GM12878 (cell line): ENCODE measurements around the gene APOA5. TPM values are rescaled to one million over a fixed set of nuclear protein-coding genes. Genes with fewer than 3 reads are reported as not detected.

Source experiments
- ATAC-seq: fragments of 200-7000 bp; cut with Tn5 transposase; 3 replicates; pipeline ENCODE4 v1.9.1; 2020; ENCODE audit warnings: mild to moderate bottlenecking, moderate library complexity
- BruUV-seq: library from RNA; stranded (reverse); fragments of 400-500 nt; replicated peaks from 2 replicates; lab custom pipeline; 2021; lab: Mats Ljungman, UMichigan
- CTCF ChIA-PET: fragments of 300-600 bp; sonication (Branson Sonifier 250); formaldehyde crosslinking; extraction: SDS; loops from one replicate; lab custom pipeline; 2021; ENCODE audit warnings: inconsistent platforms; lab: Yijun Ruan, JAX
- POLR2A ChIA-PET: fragments of 350-600 bp; formaldehyde crosslinking; extraction: SDS; loops from one replicate; lab custom pipeline; 2021; ENCODE audit warnings: inconsistent platforms; lab: Charles Lee
- RAD21 ChIA-PET: fragments of 300-600 bp; sonication (Branson Sonifier 250); formaldehyde crosslinking; loops from one replicate; lab custom pipeline; 2023; ENCODE audit warnings: antibody characterized with exemption; ENCODE audit not compliant: unreplicated experiment; lab: Charles Lee
- SMC1A ChIA-PET: fragments of 300-600 bp; sonication (Branson Sonifier 250); formaldehyde crosslinking; loops from one replicate; lab custom pipeline; 2023; ENCODE audit not compliant: unreplicated experiment, uncharacterized antibody; lab: Charles Lee
- DNase-seq: peaks from one replicate; pipeline ENCODE4 v3.0.0-alpha.2; 2011; ENCODE audit warnings: low read depth, low spot score
- FAIRE-seq: peaks from 3 replicates; lab custom pipeline; 2011; peaks lifted over from hg19 to GRCh38; lab: Jason Lieb, UNC
- H2AFZ ChIP-seq: 2 replicates; pipeline ENCODE4 v1.6.0; 2011; ENCODE audit warnings: low read depth, low read length, control low read depth; ENCODE audit not compliant: control insufficient read depth
- H3K27ac ChIP-seq: 2 replicates; pipeline ENCODE4 v1.5.1; 2011; ENCODE audit warnings: control low read depth; ENCODE audit not compliant: control insufficient read depth, insufficient read depth
- H3K27me3 ChIP-seq, 2 experiments: replicated peaks in 1 of 2; 2 replicates each; pipeline versions ENCODE4 v1.6.0 to v1.6.1; 2011; ENCODE audit warnings: low read length in 1 of 2; ENCODE audit not compliant: control insufficient read depth in 2 of 2, insufficient read depth in 2 of 2
- H3K36me3 ChIP-seq, 2 experiments: 2 replicates each; pipeline ENCODE4 v1.5.1; 2011; ENCODE audit warnings: low read length in 1 of 2; ENCODE audit not compliant: control insufficient read depth in 2 of 2, insufficient read depth in 2 of 2
- H3K4me1 ChIP-seq: 2 replicates; pipeline ENCODE4 v1.6.1; 2011; ENCODE audit warnings: mild to moderate bottlenecking, low read length, moderate library complexity, mixed read lengths; ENCODE audit not compliant: control insufficient read depth, insufficient read depth
- H3K4me2 ChIP-seq: 2 replicates; pipeline ENCODE4 v1.6.0; 2011; ENCODE audit warnings: control low read depth; ENCODE audit not compliant: control insufficient read depth, insufficient read depth
- H3K4me3 ChIP-seq: fragments of 200-600 bp; sonication (generic); 2 replicates; pipeline ENCODE4 v1.5.1; 2016
- H3K79me2 ChIP-seq: 2 replicates; pipeline ENCODE4 v1.6.0; 2011; ENCODE audit warnings: low read length; ENCODE audit not compliant: control insufficient read depth, insufficient read depth
- H3K9ac ChIP-seq: 2 replicates; pipeline ENCODE4 v1.8.0; 2011; ENCODE audit warnings: low read length, control low read depth, mixed read lengths; ENCODE audit not compliant: control insufficient read depth, insufficient read depth
- H3K9me3 ChIP-seq: replicated peaks from 3 replicates; pipeline ENCODE4 v1.5.1; 2011; ENCODE audit warnings: mild to moderate bottlenecking, low read length; ENCODE audit not compliant: control insufficient read depth, insufficient read depth
- H4K20me1 ChIP-seq: 2 replicates; pipeline ENCODE4 v1.6.0; 2011; ENCODE audit not compliant: control insufficient read depth, insufficient read depth
- BRCA1 ChIP-seq: IDR thresholded peaks from 2 replicates; pipeline ENCODE4 v1.6.1; 2011; ENCODE audit warnings: low read depth, low read length, improper control_type of control experiment
- CBX3 ChIP-seq: fragments of 200-600 bp; sonication (generic); IDR thresholded peaks from 2 replicates; pipeline ENCODE4 v1.6.1; 2016; ENCODE audit warnings: low read depth, borderline replicate concordance
- CHD4 ChIP-seq: fragments of 200-600 bp; sonication (generic); IDR thresholded peaks from 2 replicates; pipeline ENCODE4 v1.6.1; 2016; ENCODE audit warnings: mild to moderate bottlenecking
- CREB1 ChIP-seq: IDR thresholded peaks from 2 replicates; pipeline ENCODE4 v1.6.1; 2012; ENCODE audit warnings: low read depth, mild to moderate bottlenecking, inconsistent platforms
- EGR1 ChIP-seq, 2 experiments: IDR thresholded peaks; 1 replicate in 1 of 2; 2 replicates in 1 of 2; pipeline ENCODE4 v1.6.1; 2011 to 2012; ENCODE audit warnings: low read depth in 2 of 2, low read length in 2 of 2, borderline replicate concordance in 1 of 2, mild to moderate bottlenecking in 1 of 2, moderate library complexity in 1 of 2
- IRF3 ChIP-seq: fragments of 450-650 bp; IDR thresholded peaks from 2 replicates; pipeline ENCODE4 v1.6.1; 2014; ENCODE audit warnings: mild to moderate bottlenecking
- IRF4 ChIP-seq: IDR thresholded peaks from 2 replicates; pipeline ENCODE4 v1.6.1; 2011; ENCODE audit warnings: low read depth, low read length
- MYC ChIP-seq: IDR thresholded peaks from 2 replicates; pipeline ENCODE4 v1.6.1; 2011; ENCODE audit warnings: mild to moderate bottlenecking, low read length, moderate library complexity, inconsistent platforms; ENCODE audit not compliant: insufficient read depth, insufficient replicate concordance, insufficient read length, severe bottlenecking
- RELB ChIP-seq: fragments of 450-650 bp; IDR thresholded peaks from 2 replicates; pipeline ENCODE4 v1.6.1; 2017; ENCODE audit warnings: low read depth, mild to moderate bottlenecking, moderate library complexity
- RUNX3 ChIP-seq: IDR thresholded peaks from 2 replicates; pipeline ENCODE4 v1.6.1; 2012; ENCODE audit warnings: low read length, inconsistent platforms
- TBL1XR1 ChIP-seq: IDR thresholded peaks from 2 replicates; pipeline ENCODE4 v1.6.1; 2012; ENCODE audit warnings: low read depth, low read length, improper control_type of control experiment
- ZNF207 ChIP-seq: fragments of 450-650 bp; IDR thresholded peaks from 2 replicates; pipeline ENCODE4 v1.6.1; 2014; ENCODE audit warnings: antibody characterized with exemption, mild to moderate bottlenecking, borderline replicate concordance
- WGBS: methylation state at CpG from one replicate; pipeline ENCODE4 v1.1.6; 2016; ENCODE audit warnings: low lambda C conversion rate; ENCODE audit not compliant: insufficient replicate concordance, insufficient coverage; ENCODE audit errors: missing lambda C conversion rate; 5-methylcytosine and 5-hydroxymethylcytosine counted together
- in situ Hi-C: fragments of 300-500 bp; cut with MboI; formaldehyde crosslinking; loops from 9 replicates; pipeline ENCODE4 v1.14.3; 2018; ENCODE audit warnings: mixed read lengths
- intact Hi-C: fragments of 100-400 bp; cut with micrococcal nuclease; formaldehyde crosslinking; loops from one replicate; pipeline ENCODE4 v1.14.2; 2022; ENCODE audit not compliant: unreplicated experiment
- polyA plus RNA-seq, 11 experiments: library from polyadenylated mRNA; depleted of rRNA in 4 of 11; unstranded in 6 of 11; stranded (reverse) in 5 of 11; fragments of >200 nt; fragmentation: Nextera tagmentation in 4 of 11; fragmentation: Illumina TruSeq in 1 of 11; extraction: Ambion mirVana in 4 of 11; extraction: Trizol in 1 of 11; gene quantifications; 1 replicate in 1 of 11; 2 replicates in 10 of 11; pipeline versions ENCODE4 v1.2.1 to v1.2.3, GENCODE V29; 2011 to 2016; ENCODE audit warnings: inconsistent platforms in 2 of 11, missing spikeins in 2 of 11, low read depth in 1 of 11
- total RNA-seq, 4 experiments: library from RNA; depleted of rRNA in 3 of 4; stranded (reverse); fragments of >200 nt in 3 of 4; fragmentation: Illumina TruSeq in 1 of 4; extraction: Trizol in 1 of 4; gene quantifications; 2 replicates each; pipeline versions ENCODE4 v1.2.1 to v1.2.3, GENCODE V29; 2013 to 2021
- TF ChIP-seq, protein P1 (sequence below): IDR thresholded peaks from 2 replicates; pipeline ENCODE4 v1.6.1; 2012; ENCODE audit warnings: improper control_type of control experiment, low read depth, low read length; ENCODE audit not compliant: insufficient replicate concordance

APOA5 gene
- total and polyA plus RNA-seq, 10 of the 15 experiments (the other 5 are each of a cell fraction or from before 2014, with no cell fraction given) = 0.15 TPM; not detected in 9

- Histone ChIP-seq H4K20me1 (no peaks in the 10 kb centered on the region), H3K36me3 (no peaks in the 10 kb centered on the region), H3K27ac (no peak within 1 kb of the TSS), H3K27me3 (no peaks in the 10 kb centered on the region), H2AFZ (no peak within 1 kb of the TSS), H3K4me2 (no peak within 1 kb of the TSS), H3K4me1 (peaks cover 8% of the 10 kb centered on the region; the same call in 1 of the 2 replicates), H3K4me3 (no peak within 1 kb of the TSS), H3K79me2 (no peaks in the 10 kb centered on the region), H3K9ac (no peak within 1 kb of the TSS; the same call in 1 of the 2 replicates), H3K9me3 (no peaks in the 10 kb centered on the region)
- ChIA-PET POLR2A (interaction anchor here (1.4 to 3.0 kb wide), 2 partner anchors 16 to 257 kb away, joined by 3 to 10 read pairs; no protein-coding TSS in a partner anchor), RAD21 (interaction anchor here (0.6 to 2.7 kb wide), 3 partner anchors 16 to 103 kb away, joined by 3 to 56 read pairs (median 14); partner anchors contain the start of gene APOA5), SMC1A (interaction anchor here (1.6 to 2.8 kb wide), 2 partner anchors 15 to 83 kb away, joined by 4 to 42 read pairs; no protein-coding TSS in a partner anchor), CTCF (interaction anchor here (1.3 to 7.3 kb wide), 6 partner anchors 34 to 268 kb away, joined by 3 to 183 read pairs (median 22); partner anchors contain the start of genes APOA5 and ZPR1)
- no TSS peak for BruUV-seq
- WGBS = 70% methylated on average over 18 of the region's 19 CpGs
- in situ Hi-C loops = no loop called here
- intact Hi-C loops = loop anchor here (5.0 kb wide), 1 partner anchor 390 kb away; no protein-coding TSS in a partner anchor
- DNase-seq = no peak
- TF ChIP-seq CHD4 (no peak), RELB (no peak), RUNX3 (no peak), BRCA1 (no peak), EGR1 (IDR thresholded peaks at IDR 0.05; ENCODE audit: borderline replicate concordance in 1 of 2, low read depth in 2 of 2, low read length in 2 of 2) (no peak), MYC (no peak), ZNF207 (no peak), IRF4 (no peak), IRF3 (no peak), TBL1XR1 (no peak), CBX3 (no peak), CREB1 (no peak)
- TF ChIP-seq, protein P1, sequence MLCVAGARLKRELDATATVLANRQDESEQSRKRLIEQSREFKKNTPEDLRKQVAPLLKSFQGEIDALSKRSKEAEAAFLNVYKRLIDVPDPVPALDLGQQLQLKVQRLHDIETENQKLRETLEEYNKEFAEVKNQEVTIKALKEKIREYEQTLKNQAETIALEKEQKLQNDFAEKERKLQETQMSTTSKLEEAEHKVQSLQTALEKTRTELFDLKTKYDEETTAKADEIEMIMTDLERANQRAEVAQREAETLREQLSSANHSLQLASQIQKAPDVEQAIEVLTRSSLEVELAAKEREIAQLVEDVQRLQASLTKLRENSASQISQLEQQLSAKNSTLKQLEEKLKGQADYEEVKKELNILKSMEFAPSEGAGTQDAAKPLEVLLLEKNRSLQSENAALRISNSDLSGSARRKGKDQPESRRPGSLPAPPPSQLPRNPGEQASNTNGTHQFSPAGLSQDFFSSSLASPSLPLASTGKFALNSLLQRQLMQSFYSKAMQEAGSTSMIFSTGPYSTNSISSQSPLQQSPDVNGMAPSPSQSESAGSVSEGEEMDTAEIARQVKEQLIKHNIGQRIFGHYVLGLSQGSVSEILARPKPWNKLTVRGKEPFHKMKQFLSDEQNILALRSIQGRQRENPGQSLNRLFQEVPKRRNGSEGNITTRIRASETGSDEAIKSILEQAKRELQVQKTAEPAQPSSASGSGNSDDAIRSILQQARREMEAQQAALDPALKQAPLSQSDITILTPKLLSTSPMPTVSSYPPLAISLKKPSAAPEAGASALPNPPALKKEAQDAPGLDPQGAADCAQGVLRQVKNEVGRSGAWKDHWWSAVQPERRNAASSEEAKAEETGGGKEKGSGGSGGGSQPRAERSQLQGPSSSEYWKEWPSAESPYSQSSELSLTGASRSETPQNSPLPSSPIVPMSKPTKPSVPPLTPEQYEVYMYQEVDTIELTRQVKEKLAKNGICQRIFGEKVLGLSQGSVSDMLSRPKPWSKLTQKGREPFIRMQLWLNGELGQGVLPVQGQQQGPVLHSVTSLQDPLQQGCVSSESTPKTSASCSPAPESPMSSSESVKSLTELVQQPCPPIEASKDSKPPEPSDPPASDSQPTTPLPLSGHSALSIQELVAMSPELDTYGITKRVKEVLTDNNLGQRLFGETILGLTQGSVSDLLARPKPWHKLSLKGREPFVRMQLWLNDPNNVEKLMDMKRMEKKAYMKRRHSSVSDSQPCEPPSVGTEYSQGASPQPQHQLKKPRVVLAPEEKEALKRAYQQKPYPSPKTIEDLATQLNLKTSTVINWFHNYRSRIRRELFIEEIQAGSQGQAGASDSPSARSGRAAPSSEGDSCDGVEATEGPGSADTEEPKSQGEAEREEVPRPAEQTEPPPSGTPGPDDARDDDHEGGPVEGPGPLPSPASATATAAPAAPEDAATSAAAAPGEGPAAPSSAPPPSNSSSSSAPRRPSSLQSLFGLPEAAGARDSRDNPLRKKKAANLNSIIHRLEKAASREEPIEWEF = no peak
- FAIRE-seq = no peak
- ATAC-seq = no peak
These were observed 45.8 kb upstream of the APOA5 start, which contains the start of gene APOA1 for GRCh38 chr11:116837231-116838091. Gene APOA1, minus strand, starts transcription at chr11:116837622. Its CDS starts 235 bp downstream, at chr11:116837387.
